Raji (cell line): ENCODE measurements around the gene ZSWIM3.

Source experiments
- POLR2A ChIP-seq: IDR thresholded peaks from 2 replicates; pipeline ENCODE4 v1.6.1; 2011; ENCODE audit warnings: low read depth, low read length, control low read depth; ENCODE audit not compliant: insufficient read depth

The ZSWIM3 gene

GRCh38 chr20:45863543-45864470 is 6.4 kb downstream of the ZSWIM3 start:
- TF ChIP-seq POLR2A: no peak

- no peak for TF ChIP-seq POLR2A
These were observed 9.0 kb downstream of the ZSWIM3 start for GRCh38 chr20:45866454-45866853.

- TF ChIP-seq POLR2A: no peak
These were observed 9.9 kb downstream of the ZSWIM3 start for GRCh38 chr20:45867136-45867818.

GRCh38 chr20:45867819-45868176 is 10.4 kb downstream of the ZSWIM3 start:
- TF ChIP-seq POLR2A: no peak

- no peak for TF ChIP-seq POLR2A
These were observed 15.2 kb downstream of the ZSWIM3 start for GRCh38 chr20:45872626-45873025.

- no peak for TF ChIP-seq POLR2A
These were observed 16.1 kb downstream of the ZSWIM3 start for GRCh38 chr20:45873409-45874103.

- no peak for TF ChIP-seq POLR2A
These were observed 17.2 kb downstream of the ZSWIM3 start for GRCh38 chr20:45874576-45874975.

- no peak for TF ChIP-seq POLR2A
These were observed 20.8 kb downstream of the ZSWIM3 start for GRCh38 chr20:45878076-45878761.

GRCh38 chr20:45880988-45881788 is 23.8 kb downstream of the ZSWIM3 start, which contains the start of gene ZSWIM1:
Gene ZSWIM1 (plus strand): TSS chr20:45881227. CDS start chr20:45882593, 1,366 bp downstream.
- TF ChIP-seq POLR2A: peak; percentile 98

GRCh38 chr20:45882469-45883099 is 25.2 kb downstream of the ZSWIM3 start:
- no peak for TF ChIP-seq POLR2A

- no peak for TF ChIP-seq POLR2A
These were observed 25.7 kb downstream of the ZSWIM3 start for GRCh38 chr20:45883100-45883469.

- no peak for TF ChIP-seq POLR2A
These were observed 29.4 kb downstream of the ZSWIM3 start for GRCh38 chr20:45886590-45887345.

- TF ChIP-seq POLR2A: no peak
These were observed 29.9 kb downstream of the ZSWIM3 start, which contains the start of gene SPATA25 for GRCh38 chr20:45887346-45887715. Gene SPATA25 (minus strand): TSS chr20:45887622. CDS start chr20:45887590, 32 bp downstream.

GRCh38 chr20:45888681-45889080 is 31.3 kb downstream of the ZSWIM3 start:
- no peak for TF ChIP-seq POLR2A
